Kidney (tissue), 14 donors: Measurements from ENCODE around the gene KLF11. TPM values are rescaled to one million over a fixed set of nuclear protein-coding genes. Genes with fewer than 3 reads are reported as not detected.

Experiments
- DNase-seq, 5 donors: peaks; one replicate each; pipeline ENCODE4 v3.0.0-alpha.2; 2013 to 2020
- FAIRE-seq: peaks from 2 replicates; lab custom pipeline; 2012; peaks lifted over from hg19 to GRCh38; lab: Jason Lieb, UNC
- H3K27ac ChIP-seq, 2 donors: one replicate each; pipeline ENCODE4 v1.7.0; 2013; ENCODE audit warnings: low read depth in 2 of 2, low read length in 2 of 2, inconsistent platforms in 1 of 2
- H3K27me3 ChIP-seq: one replicate; pipeline ENCODE4 v1.7.1; 2013; ENCODE audit warnings: low read length, inconsistent platforms; ENCODE audit not compliant: control insufficient read depth, insufficient read depth
- H3K36me3 ChIP-seq, 3 donors: one replicate each; pipeline versions ENCODE4 v1.7.0 to v1.7.1; 2013; ENCODE audit warnings: low read length in 3 of 3, control low read depth in 1 of 3, inconsistent platforms in 1 of 3; ENCODE audit not compliant: insufficient read depth in 3 of 3, control insufficient read depth in 2 of 3
- H3K4me1 ChIP-seq, 3 donors: one replicate each; pipeline versions ENCODE4 v1.7.0 to v1.7.1; 2013; ENCODE audit warnings: low read length in 3 of 3, inconsistent platforms in 1 of 3, low read depth in 1 of 3; ENCODE audit not compliant: control insufficient read depth in 2 of 3, insufficient read depth in 2 of 3
- H3K4me3 ChIP-seq, 3 donors: one replicate each; pipeline versions ENCODE4 v1.7.0 to v1.8.1; 2013; ENCODE audit warnings: low read length in 3 of 3, control low read depth in 1 of 3, inconsistent platforms in 1 of 3
- H3K9ac ChIP-seq, 3 donors: one replicate each; pipeline versions ENCODE4 v1.7.0 to v1.7.1; 2013; ENCODE audit warnings: low read length in 3 of 3, control low read depth in 1 of 3, inconsistent platforms in 1 of 3
- H3K9me3 ChIP-seq, 3 donors: one replicate each; pipeline versions ENCODE4 v1.7.0 to v1.7.1; 2013; ENCODE audit warnings: low read length in 3 of 3, control low read depth in 1 of 3, inconsistent platforms in 1 of 3; ENCODE audit not compliant: control insufficient read depth in 2 of 3, insufficient read depth in 1 of 3
- CTCF ChIP-seq: IDR thresholded peaks from 3 replicates; pipeline ENCODE4 v1.5.1; 2012; ENCODE audit warnings: mild to moderate bottlenecking, moderate library complexity, borderline replicate concordance; ENCODE audit not compliant: insufficient read depth; ENCODE audit errors: extremely low read depth
- intact Hi-C: fragments of 100-400 bp; cut with DNase I; formaldehyde crosslinking; loops from one replicate; pipeline ENCODE4 v1.11.1; 2022
- polyA plus RNA-seq: library from polyadenylated mRNA; stranded (reverse); fragments of 350-450 nt; fragmentation: Illumina TruSeq; extraction: RNeasy Lipid Tissue Mini Kit (QIAGEN cat#74804); gene quantifications from one replicate; pipeline ENCODE4 v1.2.3, GENCODE V29; 2014; ENCODE audit warnings: low read depth, low replicate concordance; ENCODE audit not compliant: insufficient read depth
- total RNA-seq: library from RNA; stranded (reverse); fragmentation: NEBNext Ultra II Directional; extraction: Animal tissue kit (Norgen Biotek cat#: 25700); gene quantifications from one replicate; pipeline ENCODE4 v1.2.1, GENCODE V29; 2021
- donor health status: control.
- donor health status: control.
- donor health status: control.
- donor health status: control.
- donor health status: control.
- donor health status: DM: yes; HTN: yes; CAD: no.
- donor health status: Normal renal cell carcinoma (clear cell type).

KLF11 gene
- total and polyA plus RNA-seq, 2 donors from 2014 or later = 9.4 to 34.0 TPM

- H3K4me3 ChIP-seq = no peak overlapping the region
- peak; percentile 92 for FAIRE-seq
- DNase-seq = peak in 3 of 5 donors; percentile 68 to 87 (median 72)
- no peaks in the 10 kb centered on the region for H3K9me3 ChIP-seq
- H3K27me3 ChIP-seq = no peaks in the 10 kb centered on the region
- intact Hi-C loops = no loop called here
- peaks cover 7 to 37% (median 15%) of the 10 kb centered on the region in 3 donors for H3K36me3 ChIP-seq
- peak; percentile 74 for TF ChIP-seq CTCF
- H3K9ac ChIP-seq = no peak overlapping the region
- peaks cover 0 to 30% (median 21%) of the 10 kb centered on the region in 3 donors for H3K4me1 ChIP-seq
- no peak overlapping the region for H3K27ac ChIP-seq
These were observed 5.3 kb downstream of the KLF11 start for GRCh38 chr2:10048501-10049171.

DNA sequence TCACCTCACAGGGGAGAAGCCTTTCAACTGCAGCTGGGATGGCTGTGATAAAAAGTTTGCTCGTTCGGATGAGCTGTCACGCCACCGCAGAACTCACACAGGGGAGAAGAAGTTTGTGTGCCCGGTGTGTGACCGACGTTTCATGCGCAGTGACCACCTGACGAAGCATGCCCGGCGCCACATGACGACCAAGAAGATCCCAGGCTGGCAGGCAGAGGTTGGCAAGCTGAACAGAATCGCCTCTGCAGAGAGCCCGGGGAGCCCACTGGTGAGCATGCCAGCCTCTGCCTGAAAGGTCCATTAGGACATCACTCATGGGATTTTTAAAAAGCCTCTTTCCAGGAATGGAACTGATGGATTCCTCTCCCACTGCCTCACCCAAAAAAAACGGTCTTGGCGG lies 8.9 kb downstream of the KLF11 start:
- Histone ChIP-seq H3K27me3 (no peaks in the 10 kb centered on the region), H3K4me1 (peaks cover 0 to 19% (median 15%) of the 10 kb centered on the region in 3 donors), H3K9me3 (no peaks in the 10 kb centered on the region), H3K27ac (no peak overlapping the region), H3K4me3 (no peak overlapping the region), H3K9ac (no peak overlapping the region), H3K36me3 (peaks cover 7 to 42% (median 14%) of the 10 kb centered on the region in 3 donors)
- FAIRE-seq (no peak), DNase-seq (peak in 1 of 5 donors; percentile 59)
- TF ChIP-seq CTCF = no peak
- intact Hi-C loops = loop anchor here (10.0 kb wide), 2 partner anchors 67 to 237 kb away; no protein-coding TSS in a partner anchor

GRCh38 chr2:10053351-10053750 lies 10.0 kb downstream of the KLF11 start:
- FAIRE-seq (no peak), DNase-seq (peak in 1 of 5 donors; percentile 37)

More at GRCh38 chr2:10053351-10053750, 10.0 kb downstream of the KLF11 start:
- peaks cover 0 to 17% (median 11%) of the 10 kb centered on the region in 3 donors for H3K4me1 ChIP-seq
- peaks cover 7 to 41% (median 11%) of the 10 kb centered on the region in 3 donors for H3K36me3 ChIP-seq
- no peaks in the 10 kb centered on the region for H3K9me3 ChIP-seq
- H3K4me3 ChIP-seq = no peak overlapping the region
- no peak overlapping the region for H3K9ac ChIP-seq
- no peak for TF ChIP-seq CTCF
- no peaks in the 10 kb centered on the region for H3K27me3 ChIP-seq
- intact Hi-C loops = loop anchor here (10.0 kb wide), 2 partner anchors 69 to 239 kb away; no protein-coding TSS in a partner anchor
- no peak overlapping the region for H3K27ac ChIP-seq
